ENCODE results near the gene CHCT1.
"Not testable (repeated sequence)": the region's sequence is repeated elsewhere in the genome, so short reads cannot be mapped to it uniquely, and the experiment has no call there.

CHCT1 gene

DNA sequence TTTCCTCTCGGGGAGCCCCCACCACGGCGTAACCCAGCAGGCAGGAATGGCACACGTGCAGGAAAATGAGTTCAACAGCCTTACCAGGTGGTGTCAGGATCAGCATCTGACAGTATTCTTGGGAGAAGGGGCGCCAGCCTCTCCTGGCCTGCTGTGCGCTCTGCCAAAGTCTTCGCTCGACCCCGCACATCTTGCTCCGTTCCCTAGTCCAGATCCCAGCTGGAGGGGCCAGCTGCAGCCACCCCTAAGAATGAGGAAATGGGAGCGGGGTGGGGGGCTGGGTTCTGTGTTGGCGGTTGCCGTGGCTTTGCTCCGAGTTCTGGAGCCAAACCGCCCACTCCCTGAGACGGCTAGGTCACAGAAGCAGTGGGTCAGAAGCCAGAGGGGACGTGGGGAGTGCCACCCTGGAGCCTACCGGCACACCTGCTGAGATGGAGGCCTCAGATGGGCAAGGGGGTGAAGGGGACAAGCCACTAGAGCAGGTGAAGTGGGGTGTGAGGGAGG lies at the start of gene CHCT1:
Gene CHCT1 (plus strand): TSS at position 328 of the 504 bp plus-strand sequence. CDS start 104 bp downstream, at position 432.
- DNase-seq = no peak

DNA sequence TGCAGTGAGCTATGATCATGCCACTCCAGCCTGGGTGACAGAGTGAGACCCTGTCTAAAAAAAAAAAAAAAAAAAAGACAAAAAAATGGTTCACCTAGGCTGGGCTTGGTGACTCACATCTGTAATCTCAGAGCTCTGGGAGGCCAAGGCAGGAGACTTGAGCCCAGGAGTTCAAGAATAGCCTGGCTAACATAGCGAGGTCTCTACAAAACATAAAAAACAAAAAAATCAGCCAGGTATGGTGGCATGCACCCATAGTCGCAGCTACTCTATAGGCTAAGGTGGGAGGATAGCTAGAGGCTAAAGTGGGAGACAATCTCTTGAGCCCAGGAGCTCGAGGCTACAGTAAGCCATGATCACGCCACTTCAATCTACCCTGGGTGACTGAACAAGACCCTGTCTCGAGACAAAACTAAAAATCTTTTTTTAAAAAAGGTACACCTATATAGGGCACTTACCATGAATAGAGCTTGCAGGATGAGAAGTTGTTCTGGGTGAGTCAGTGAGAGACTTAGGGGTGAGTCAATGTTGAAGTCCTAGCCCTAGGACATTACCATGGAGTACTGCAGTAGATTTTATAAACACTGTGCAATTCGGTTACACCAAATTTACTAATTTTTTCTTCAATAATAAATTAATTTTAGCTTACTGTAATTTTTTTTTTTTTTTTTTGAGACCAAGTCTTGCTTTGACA lies 49.4 kb upstream of the CHCT1 start:
- DNase-seq = no peak

DNA sequence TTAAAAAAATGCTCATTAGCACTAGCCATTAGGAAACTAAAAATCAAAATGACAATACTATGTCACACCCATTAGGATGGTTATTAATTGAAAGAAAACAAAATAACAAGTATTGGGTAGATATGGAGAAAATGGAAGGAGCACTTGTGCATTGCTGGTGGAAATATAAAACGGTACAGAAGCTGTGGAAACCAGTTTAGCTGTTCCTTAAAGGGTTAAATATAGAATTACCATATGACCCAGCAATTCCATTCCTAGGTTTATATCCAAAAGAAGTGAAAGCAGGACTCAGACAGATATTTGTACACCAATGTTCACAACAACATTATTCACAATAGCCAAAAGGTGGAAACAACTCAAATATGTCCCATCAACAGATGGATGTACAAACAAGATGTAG lies 44.1 kb upstream of the CHCT1 start:
- not testable (repeated sequence) for DNase-seq

DNA sequence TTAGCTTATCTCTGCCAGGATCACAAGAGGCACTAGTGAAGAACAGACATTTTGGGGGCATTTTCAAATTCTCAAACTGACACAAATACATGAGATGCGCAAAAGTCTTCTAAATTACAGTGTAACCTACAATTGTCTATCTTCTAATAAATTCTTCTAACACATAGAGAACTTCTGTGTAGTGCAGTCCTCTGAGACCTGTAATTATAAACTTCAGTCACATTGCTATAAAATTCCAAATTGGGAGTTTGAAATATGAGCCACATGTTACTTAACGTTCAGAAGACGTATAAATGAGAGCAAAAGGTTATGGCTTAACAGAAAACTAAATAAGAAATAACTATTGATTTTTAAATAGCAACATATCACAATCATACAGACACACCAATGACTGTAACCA lies 42.8 kb upstream of the CHCT1 start:
- DNase-seq = not testable (repeated sequence)

DNA sequence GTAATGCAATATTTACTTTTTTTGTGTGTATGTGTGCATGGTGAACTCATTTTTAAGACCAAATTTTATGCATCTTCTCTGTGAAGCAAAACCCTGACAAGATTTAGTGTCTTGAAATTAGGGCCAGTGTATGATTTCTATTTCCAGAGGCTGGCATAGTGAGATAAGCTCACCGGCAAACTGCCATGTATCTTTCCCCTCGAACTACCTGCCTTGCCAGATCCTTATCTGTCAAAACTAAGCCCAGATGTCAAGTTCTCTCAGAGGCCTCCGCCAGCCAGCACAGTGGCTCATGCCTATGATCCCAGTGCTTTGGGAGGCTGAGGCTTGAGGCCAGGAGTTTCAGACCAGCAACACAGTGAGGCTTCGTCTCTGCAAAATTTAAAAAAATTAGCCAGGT lies 40.3 kb upstream of the CHCT1 start:
- no peak for DNase-seq

DNA sequence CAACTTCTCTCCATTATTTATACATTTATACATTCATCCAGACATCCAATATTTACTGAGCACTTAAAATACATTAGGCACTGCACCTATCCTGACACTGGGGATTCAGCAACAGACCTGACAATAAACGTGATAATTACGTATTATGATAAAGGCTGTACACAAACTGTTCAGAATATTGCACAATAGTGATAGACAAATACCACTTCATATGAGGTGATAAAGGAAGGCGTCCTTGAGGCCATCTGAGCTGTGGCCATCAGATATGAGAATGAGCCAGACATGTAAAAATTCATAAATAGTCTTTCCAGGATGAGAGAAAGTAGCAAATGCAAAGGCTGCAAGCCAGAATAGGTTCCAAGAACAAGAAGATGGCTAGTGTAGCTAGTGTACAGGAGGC lies 38.9 kb upstream of the CHCT1 start:
- peak; percentile 70 for DNase-seq

DNA sequence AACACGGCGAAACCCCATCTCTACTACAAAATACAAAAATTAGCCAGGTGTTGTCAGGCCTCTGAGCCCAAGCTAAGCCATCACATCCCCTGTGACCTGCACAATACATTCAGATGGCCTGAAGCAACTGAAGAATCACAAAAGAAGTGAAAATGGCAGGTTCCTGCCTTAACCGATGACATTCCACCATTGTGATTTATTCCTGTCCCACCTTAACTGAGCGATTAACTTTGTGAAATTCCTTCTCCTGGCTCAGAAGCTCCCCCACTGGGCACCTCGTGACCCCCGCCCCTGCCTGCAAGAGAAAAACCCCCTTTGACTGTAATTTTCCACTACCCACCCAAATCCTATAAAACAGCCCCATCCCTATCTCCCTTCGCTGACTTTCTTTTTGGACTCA lies 37.4 kb upstream of the CHCT1 start:
- not testable (repeated sequence) for DNase-seq

DNA sequence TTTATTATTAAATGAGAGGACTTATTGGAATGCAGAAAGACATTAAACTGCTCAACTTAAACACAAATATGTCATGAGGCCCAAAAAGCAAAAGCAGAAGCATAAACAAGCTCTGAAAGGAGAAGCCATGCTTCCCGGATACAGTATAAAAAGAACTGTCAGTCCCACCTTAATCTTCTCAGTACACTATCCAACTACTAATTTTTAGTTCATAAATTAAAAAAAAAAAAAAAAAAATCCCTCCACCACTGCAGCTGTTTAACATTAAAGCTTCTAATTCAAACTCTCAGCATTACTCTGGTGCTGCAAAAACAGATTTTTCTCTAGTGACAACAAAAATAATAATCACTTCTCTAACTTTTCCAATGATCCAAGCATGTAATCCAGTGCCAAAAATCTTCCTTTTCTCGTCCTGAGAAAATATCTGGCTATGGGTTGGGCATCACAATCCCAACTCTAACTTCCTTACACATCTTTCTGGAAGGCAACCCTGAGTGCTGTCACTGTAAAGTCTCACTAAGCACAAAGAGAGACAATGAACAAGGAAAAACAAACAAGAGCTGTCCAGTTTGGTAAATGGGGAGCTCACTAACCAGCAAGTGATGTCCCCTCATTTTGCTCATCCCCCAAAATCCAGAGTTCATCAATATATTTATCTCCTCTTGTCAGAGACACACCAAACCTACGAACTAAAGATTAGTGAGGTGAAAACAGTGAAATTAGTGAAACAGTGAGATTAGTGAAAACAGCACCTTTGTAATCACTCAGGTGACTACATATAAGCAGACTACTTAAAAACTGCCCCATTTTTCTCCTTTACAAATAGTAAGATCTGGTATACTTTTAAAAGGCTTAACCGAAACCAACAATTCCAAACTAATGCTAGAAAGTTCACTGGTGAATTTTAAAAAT lies 35.9 kb upstream of the CHCT1 start:
- no peak for DNase-seq

DNA sequence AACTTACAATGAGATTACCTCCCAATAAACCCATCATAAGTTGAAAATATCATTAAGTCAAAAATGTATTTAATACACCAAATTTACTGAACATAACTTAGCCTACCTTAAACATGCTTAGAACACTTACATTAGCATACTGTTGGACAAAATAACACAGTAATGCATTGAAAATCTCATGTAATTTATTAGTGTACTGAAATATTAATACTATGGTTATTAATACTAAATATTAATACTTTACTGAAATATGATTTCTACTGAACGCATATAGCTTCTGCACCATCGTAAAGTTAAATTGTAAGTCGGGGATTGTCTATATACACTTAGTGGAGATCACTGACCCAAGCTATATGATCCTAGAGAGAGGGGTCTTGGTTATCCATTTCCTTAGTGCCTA lies 34.6 kb upstream of the CHCT1 start:
- DNase-seq = no peak

DNA sequence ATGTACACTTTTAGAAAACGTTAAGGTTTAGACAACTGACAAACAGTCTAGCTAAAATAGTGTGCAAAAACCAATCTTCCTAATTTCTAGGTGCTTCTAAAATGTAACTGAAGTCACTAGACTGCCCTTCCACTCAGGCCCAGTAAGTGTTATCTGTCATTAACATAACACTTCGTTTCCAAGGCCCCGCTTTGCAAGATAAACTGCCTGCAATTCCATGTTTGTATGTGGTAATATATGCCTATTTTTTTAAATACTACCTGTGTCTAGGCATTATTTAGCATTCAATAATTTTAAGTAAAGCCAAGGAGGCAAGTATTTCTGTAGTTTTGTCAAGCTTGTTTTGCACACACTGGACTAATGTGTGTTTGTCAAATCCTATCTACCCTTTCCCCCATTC lies 33.5 kb upstream of the CHCT1 start:
- DNase-seq = no peak

DNA sequence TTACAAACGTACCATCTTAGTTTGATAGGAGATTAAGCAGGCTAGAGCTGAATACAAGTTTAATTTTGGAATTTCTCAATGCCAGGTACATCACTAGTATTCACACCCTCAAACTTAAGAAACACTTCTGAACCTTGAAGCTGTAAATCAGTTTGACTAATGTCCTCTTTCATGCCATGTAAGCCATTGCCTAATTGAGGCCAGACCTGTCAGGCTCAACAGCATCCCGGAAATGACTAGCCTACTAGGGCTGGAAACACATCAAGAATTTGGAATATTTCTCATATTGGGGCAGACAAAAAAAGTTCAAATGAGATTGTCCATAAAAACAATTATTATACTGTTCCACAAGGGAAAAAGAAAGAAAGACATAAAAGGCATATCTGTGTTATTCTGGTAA lies 32.1 kb upstream of the CHCT1 start:
- DNase-seq = no peak

DNA sequence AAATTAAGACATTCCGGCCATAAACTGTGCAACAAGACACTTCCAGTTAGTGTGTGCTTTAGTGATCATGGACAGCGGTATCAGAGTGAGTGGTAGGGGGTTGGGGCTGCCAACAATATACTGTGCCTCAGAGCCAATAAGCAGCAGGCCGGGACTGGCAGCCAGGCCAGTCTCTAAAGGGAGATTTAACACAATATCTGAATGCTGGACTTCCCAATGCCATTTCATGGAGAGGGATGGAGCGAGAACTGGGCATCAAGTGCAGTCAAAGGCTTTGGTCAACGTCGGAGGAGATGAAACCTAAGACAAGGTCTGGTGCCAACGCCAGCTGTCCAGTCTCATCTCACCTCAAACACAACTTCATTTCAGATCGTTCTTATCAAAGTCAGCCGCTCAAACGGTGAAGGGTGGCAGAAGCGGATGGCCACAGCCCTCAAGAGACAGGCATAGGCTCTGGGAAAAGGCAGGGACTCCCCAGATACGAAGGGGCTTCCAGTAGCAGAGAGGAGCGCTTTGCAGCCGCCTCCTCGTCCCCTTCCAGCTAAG lies 31.3 kb upstream of the CHCT1 start:
- DNase-seq = peak; percentile 35

DNA sequence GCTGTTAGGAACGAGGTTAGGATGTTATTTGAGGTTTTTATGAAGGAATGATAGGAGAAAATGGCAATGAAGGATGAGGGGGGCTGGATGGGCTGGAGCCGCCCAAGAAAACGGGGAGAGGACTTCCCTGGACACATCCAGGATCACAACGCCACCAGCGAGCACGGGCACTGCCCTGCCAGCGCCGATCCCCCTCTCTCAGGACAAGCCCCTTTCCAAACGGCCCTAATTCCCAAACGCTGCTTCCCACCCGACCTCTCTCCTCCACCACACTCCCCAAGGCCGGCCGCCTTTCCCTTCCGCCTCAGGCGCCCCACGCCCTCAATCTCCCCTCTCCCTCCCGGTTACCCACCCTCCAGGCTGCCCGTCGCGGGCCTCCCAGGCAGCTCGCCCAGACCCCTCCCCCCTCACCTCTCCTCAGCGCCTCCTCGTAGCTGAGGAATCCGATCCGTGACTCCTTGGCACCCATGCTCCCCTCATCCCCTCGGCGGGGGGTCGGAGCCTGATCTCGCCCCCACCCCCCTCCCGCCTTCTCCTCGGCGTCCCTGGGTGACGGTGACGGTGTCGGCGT lies 30.7 kb upstream of the CHCT1 start:
- DNase-seq = peak; percentile 73

DNA sequence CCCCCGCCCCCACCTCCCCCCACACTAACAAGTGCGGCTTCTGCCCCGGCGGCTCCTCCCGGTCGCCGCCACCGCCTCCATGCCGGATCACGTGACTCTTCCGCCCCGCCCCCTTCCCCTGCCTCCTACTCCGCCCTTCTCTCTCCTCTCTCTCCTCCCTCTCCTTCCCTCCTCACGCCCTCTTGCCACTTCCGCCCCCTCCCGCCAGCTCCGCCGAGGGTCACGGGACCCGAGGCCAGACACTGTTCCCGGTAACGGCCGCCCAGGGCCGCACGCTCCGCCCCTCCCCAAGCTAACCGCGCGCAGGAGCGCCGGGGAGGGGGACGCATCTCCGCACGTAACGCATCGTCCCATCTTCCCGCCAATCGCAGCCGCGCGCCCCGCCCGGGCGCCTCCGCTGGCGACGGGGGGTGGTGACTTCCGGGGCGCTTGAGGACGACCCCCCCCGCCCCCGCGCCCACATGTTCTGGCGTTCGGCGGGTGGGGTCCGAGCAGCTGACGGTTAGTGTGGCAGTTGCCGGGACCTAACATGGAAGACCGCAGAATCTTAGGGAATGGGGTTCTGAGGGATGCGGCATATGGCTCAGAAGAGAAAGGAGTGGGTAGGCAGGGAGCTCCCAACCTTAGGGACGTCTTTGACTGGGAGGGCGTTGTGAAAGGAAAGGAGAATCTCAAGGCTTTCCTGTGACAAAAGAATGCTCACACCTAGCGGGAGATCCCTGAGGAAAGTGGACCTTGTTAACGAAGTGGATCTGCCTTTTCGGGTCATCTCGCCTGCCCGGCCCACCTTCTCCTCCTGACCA lies 30.0 kb upstream of the CHCT1 start, which contains the start of gene USP32:
Gene USP32 (minus strand): TSS at position 92 of the 803 bp plus-strand sequence. CDS start 194 bp downstream, outside the sequence.
- peak; percentile 91 for DNase-seq

DNA sequence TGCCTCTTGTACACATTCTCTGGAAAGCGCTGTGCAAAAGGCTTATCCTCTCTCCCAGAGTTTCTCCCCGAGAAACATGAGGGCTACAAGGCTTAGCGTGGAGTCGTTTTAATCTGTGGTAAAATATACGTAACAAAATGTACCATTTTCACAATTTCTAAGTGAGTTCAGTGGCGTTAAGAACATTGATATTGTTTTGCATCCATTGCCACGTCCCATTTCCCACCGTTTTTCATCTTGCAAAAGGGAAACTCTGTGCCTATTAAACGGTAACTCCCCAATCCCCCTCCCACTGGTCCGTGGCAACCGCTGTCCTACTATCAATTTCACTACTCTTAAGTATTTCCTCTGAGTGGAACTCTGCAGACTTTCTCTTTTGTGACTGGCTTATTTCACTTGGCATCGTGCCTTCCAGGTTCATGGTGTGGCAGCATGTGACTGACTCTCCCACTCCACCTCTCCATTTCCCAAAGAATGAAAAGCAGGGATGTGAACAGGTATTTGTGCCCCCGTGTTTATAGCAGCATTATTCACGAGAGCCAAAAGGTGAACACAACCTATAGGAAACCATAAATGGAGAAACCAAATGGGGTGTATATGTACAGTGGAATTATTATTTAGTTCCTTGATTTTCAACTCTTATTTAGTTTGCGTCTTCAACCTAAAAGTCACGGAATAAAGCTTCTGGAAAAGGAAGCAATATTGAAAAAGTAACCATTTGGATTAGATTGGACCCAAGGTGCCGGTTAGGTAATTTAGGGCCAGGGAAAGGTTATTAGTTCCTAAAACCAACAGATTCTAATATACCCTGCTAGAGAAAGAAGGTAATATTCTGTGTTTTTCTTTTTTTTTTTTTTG lies 29.2 kb upstream of the CHCT1 start:
- peak; percentile 62 for DNase-seq

DNA sequence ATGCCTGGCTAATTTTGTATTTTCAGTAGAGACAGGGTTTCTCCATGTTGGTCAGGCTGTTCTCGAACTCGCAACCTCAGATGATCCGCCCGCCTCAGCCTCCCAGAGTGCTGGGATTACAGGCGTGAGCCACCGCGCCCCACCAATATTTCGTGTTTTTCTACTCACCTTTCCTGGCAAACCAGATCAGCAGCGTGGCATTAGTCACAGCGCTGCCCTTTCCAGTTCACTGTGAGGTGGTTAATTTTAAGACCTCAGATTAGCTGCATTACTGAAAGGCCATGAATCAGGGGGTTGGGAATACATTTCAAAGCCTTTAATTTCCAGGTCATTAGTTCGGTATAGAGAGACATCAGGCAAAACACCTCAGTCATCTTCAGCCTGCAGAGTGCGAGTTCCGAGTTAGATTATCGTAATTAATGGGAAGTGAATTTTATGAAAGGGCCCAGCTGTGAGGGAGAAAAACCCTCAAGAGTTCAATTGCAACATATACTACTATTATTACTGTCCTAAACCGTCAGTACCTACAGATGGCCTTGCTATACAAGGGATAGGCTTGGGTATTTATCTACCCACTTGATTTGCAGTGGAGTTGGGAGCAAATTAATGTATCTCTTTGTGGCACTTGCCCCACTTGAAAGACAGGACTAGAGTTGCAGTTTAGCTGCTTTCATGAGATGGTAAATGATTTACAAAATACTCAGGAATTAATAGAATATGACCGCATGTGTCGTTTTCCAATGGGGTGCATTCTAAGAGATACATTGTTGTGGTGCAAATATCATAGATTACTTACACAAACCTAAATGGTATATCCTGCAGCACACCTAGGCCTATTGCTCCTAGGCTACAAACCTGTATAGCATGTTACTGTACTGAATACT lies 28.2 kb upstream of the CHCT1 start:
- DNase-seq = no peak

DNA sequence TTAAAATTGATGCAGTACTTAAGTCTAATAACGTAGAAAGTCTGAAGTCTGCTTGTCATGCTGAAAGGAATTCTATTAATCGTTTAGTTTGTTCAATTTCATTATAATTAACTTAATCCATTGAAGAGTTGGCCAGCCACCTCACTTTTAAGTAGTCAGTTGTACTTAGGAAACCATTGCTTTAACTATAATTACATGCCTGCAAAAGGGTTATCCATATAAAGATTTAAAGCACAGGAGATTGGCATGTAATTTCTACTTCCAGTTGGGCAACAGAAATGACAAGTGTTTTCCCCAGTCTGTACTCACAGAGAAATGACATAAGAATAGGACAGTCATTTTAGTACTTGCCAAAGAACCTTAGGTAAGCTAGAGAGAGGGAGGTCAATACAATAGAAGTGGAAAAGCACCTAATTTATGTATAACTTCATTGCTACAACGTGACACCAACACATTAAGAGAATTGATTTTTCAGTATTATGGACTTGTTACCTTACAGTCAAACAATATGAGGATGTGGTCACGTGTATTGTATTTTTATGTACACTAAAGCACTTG lies 26.7 kb upstream of the CHCT1 start:
- no peak for DNase-seq

DNA sequence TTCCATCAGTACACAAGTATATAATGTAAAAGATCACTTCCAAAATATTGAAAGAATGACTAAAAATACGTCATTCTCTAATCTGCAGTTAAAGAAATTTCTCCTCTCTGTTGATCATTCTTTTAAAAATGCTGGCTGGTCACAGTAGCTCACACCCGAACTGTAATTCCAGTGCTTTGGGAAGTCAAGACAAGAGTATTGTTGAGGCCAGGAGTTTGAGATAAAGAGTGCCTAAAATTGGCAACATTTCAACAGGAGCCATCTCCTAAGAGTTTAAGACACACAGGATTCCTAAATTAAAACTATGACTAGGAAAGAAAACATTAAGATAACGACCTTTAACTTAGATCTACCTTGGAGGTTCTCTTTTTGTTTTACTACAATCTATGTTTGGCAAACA lies 25.9 kb upstream of the CHCT1 start:
- DNase-seq = no peak

DNA sequence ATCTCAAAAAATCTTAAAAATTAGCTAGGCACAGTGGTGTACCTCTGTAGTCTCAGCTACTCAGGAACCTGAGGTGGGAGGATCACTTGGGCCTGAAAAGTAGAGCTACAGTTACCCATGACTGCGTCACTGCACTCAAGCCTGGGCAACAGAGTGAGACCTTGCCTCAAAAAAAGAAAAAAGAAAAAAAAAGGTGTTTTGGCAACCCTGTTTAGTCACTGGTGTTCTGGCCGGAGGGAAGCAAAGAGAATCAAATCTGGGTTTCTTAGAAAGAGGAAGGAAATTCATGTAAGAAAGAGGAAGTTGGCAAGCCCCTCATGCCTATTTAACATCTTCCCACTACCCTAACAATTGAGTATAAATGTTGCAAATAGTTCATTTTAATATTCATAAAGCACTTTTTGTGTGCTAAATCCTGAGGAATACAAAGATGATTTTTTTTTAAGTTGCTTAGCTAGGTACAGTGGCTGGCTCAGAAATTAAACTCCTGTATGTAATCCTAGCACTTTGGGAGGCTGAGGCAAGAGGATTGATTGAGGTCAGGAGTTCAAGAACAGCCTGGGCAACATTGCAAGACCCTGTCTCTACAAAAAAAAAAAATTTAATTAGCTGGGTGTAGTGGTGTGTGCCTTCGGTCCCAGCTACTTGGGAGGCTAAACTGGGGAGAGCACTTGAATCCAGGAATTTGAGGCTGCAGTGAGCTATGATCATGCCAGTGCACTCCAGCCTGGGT lies 23.9 kb upstream of the CHCT1 start:
- no peak for DNase-seq

All from NCI-H1105 treated with DMSO at 0.1 percent for 48 hours (cell line).